ENCODE measurements around the gene MS4A2.
"Not testable (repeated sequence)": the region's sequence is repeated elsewhere in the genome, so short reads cannot be mapped to it uniquely, and the experiment has no call there.

MS4A2 gene

GRCh38 chr11:60077981-60078380 lies 10.5 kb upstream of the MS4A2 start:
- H3K27me3 ChIP-seq (ENCODE audit: control insufficient read depth, insufficient read depth, low read length): no peaks in the 10 kb centered on the region
- H3K4me1 ChIP-seq (ENCODE audit: control insufficient read depth, insufficient read depth, low read length): no peaks in the 10 kb centered on the region
- H3K36me3 ChIP-seq (ENCODE audit: control insufficient read depth, insufficient read depth, low read length): no peaks in the 10 kb centered on the region
- H3K9ac ChIP-seq (ENCODE audit: low read length): no peak overlapping the region
- H3K27ac ChIP-seq (ENCODE audit: low read depth, low read length): no peak overlapping the region
- H3K4me3 ChIP-seq (ENCODE audit: low read length): no peak overlapping the region

GRCh38 chr11:60078745-60079144 lies 9.7 kb upstream of the MS4A2 start:
- Histone ChIP-seq H3K4me3 (ENCODE audit: low read length) (no peak overlapping the region), H3K9ac (ENCODE audit: low read length) (no peak overlapping the region), H3K4me1 (ENCODE audit: control insufficient read depth, insufficient read depth, low read length) (no peaks in the 10 kb centered on the region), H3K27ac (ENCODE audit: low read depth, low read length) (no peak overlapping the region), H3K36me3 (ENCODE audit: control insufficient read depth, insufficient read depth, low read length) (no peaks in the 10 kb centered on the region), H3K27me3 (ENCODE audit: control insufficient read depth, insufficient read depth, low read length) (no peaks in the 10 kb centered on the region)

- Histone ChIP-seq H3K4me3 (ENCODE audit: low read length) (no peak overlapping the region), H3K9ac (ENCODE audit: low read length) (no peak overlapping the region), H3K4me1 (ENCODE audit: control insufficient read depth, insufficient read depth, low read length) (no peaks in the 10 kb centered on the region), H3K36me3 (ENCODE audit: control insufficient read depth, insufficient read depth, low read length) (no peaks in the 10 kb centered on the region), H3K27ac (ENCODE audit: low read depth, low read length) (no peak overlapping the region), H3K27me3 (ENCODE audit: control insufficient read depth, insufficient read depth, low read length) (no peaks in the 10 kb centered on the region)
These were observed 7.9 kb upstream of the MS4A2 start for GRCh38 chr11:60080535-60080934.

GRCh38 chr11:60084631-60085273 lies 3.7 kb upstream of the MS4A2 start:
- H3K4me3 ChIP-seq (ENCODE audit: low read length): no peak overlapping the region
- H3K9ac ChIP-seq (ENCODE audit: low read length): no peak overlapping the region
- H3K36me3 ChIP-seq (ENCODE audit: control insufficient read depth, insufficient read depth, low read length): no peaks in the 10 kb centered on the region
- H3K27me3 ChIP-seq (ENCODE audit: control insufficient read depth, insufficient read depth, low read length): no peaks in the 10 kb centered on the region
- no peaks in the 10 kb centered on the region for H3K4me1 ChIP-seq (ENCODE audit: control insufficient read depth, insufficient read depth, low read length)
- H3K27ac ChIP-seq (ENCODE audit: low read depth, low read length): no peak overlapping the region

- no peaks in the 10 kb centered on the region for H3K36me3 ChIP-seq (ENCODE audit: control insufficient read depth, insufficient read depth, low read length)
- no peaks in the 10 kb centered on the region for H3K4me1 ChIP-seq (ENCODE audit: control insufficient read depth, insufficient read depth, low read length)
- no peak overlapping the region for H3K9ac ChIP-seq (ENCODE audit: low read length)
- H3K4me3 ChIP-seq (ENCODE audit: low read length): no peak overlapping the region
- no peaks in the 10 kb centered on the region for H3K27me3 ChIP-seq (ENCODE audit: control insufficient read depth, insufficient read depth, low read length)
- no peak overlapping the region for H3K27ac ChIP-seq (ENCODE audit: low read depth, low read length)
These were observed 2.6 kb upstream of the MS4A2 start for GRCh38 chr11:60085909-60086308.

GRCh38 chr11:60087239-60087638 lies 1.2 kb upstream of the MS4A2 start:
- Histone ChIP-seq H3K9ac (ENCODE audit: low read length) (no peak overlapping the region), H3K27ac (ENCODE audit: low read depth, low read length) (no peak overlapping the region), H3K4me3 (ENCODE audit: low read length) (no peak overlapping the region), H3K27me3 (ENCODE audit: control insufficient read depth, insufficient read depth, low read length) (no peaks in the 10 kb centered on the region), H3K4me1 (ENCODE audit: control insufficient read depth, insufficient read depth, low read length) (no peaks in the 10 kb centered on the region), H3K36me3 (ENCODE audit: control insufficient read depth, insufficient read depth, low read length) (no peaks in the 10 kb centered on the region)

GRCh38 chr11:60095477-60096120 lies 7.1 kb downstream of the MS4A2 start:
- no peak overlapping the region for H3K9ac ChIP-seq (ENCODE audit: low read length)
- H3K36me3 ChIP-seq (ENCODE audit: control insufficient read depth, insufficient read depth, low read length): no peaks in the 10 kb centered on the region
- no peaks in the 10 kb centered on the region for H3K27me3 ChIP-seq (ENCODE audit: control insufficient read depth, insufficient read depth, low read length)
- H3K4me3 ChIP-seq (ENCODE audit: low read length): no peak overlapping the region
- H3K4me1 ChIP-seq (ENCODE audit: control insufficient read depth, insufficient read depth, low read length): no peaks in the 10 kb centered on the region
- no peak overlapping the region for H3K27ac ChIP-seq (ENCODE audit: low read depth, low read length)

GRCh38 chr11:60097189-60097588 lies 8.7 kb downstream of the MS4A2 start:
- Histone ChIP-seq H3K9ac (ENCODE audit: low read length) (no peak overlapping the region), H3K36me3 (ENCODE audit: control insufficient read depth, insufficient read depth, low read length) (no peaks in the 10 kb centered on the region), H3K27ac (ENCODE audit: low read depth, low read length) (no peak overlapping the region), H3K4me3 (ENCODE audit: low read length) (no peak overlapping the region), H3K4me1 (ENCODE audit: control insufficient read depth, insufficient read depth, low read length) (no peaks in the 10 kb centered on the region), H3K27me3 (ENCODE audit: control insufficient read depth, insufficient read depth, low read length) (no peaks in the 10 kb centered on the region)

GRCh38 chr11:60098508-60098907 lies 10.0 kb downstream of the MS4A2 start:
- no peaks in the 10 kb centered on the region for H3K27me3 ChIP-seq (ENCODE audit: control insufficient read depth, insufficient read depth, low read length)
- no peak overlapping the region for H3K4me3 ChIP-seq (ENCODE audit: low read length)
- H3K36me3 ChIP-seq (ENCODE audit: control insufficient read depth, insufficient read depth, low read length): no peaks in the 10 kb centered on the region
- H3K9ac ChIP-seq (ENCODE audit: low read length): no peak overlapping the region
- H3K27ac ChIP-seq (ENCODE audit: low read depth, low read length): no peak overlapping the region
- H3K4me1 ChIP-seq (ENCODE audit: control insufficient read depth, insufficient read depth, low read length): no peaks in the 10 kb centered on the region

- no peak overlapping the region for H3K9ac ChIP-seq (ENCODE audit: low read length)
- no peaks in the 10 kb centered on the region for H3K27me3 ChIP-seq (ENCODE audit: control insufficient read depth, insufficient read depth, low read length)
- H3K27ac ChIP-seq (ENCODE audit: low read depth, low read length): no peak overlapping the region
- no peaks in the 10 kb centered on the region for H3K4me1 ChIP-seq (ENCODE audit: control insufficient read depth, insufficient read depth, low read length)
- no peaks in the 10 kb centered on the region for H3K36me3 ChIP-seq (ENCODE audit: control insufficient read depth, insufficient read depth, low read length)
- no peak overlapping the region for H3K4me3 ChIP-seq (ENCODE audit: low read length)
These were observed 12.1 kb downstream of the MS4A2 start for GRCh38 chr11:60100516-60100915.

GRCh38 chr11:60101368-60101767 lies 12.9 kb downstream of the MS4A2 start:
- not testable (repeated sequence) for H3K9ac ChIP-seq (ENCODE audit: low read length); H3K4me3 ChIP-seq (ENCODE audit: low read length); H3K27ac ChIP-seq (ENCODE audit: low read depth, low read length); H3K36me3 ChIP-seq (ENCODE audit: control insufficient read depth, insufficient read depth, low read length); H3K27me3 ChIP-seq (ENCODE audit: control insufficient read depth, insufficient read depth, low read length); H3K4me1 ChIP-seq (ENCODE audit: control insufficient read depth, insufficient read depth, low read length)

GRCh38 chr11:60104471-60105115 lies 16.1 kb downstream of the MS4A2 start:
- H3K27me3 ChIP-seq (ENCODE audit: control insufficient read depth, insufficient read depth, low read length); H3K4me3 ChIP-seq (ENCODE audit: low read length); H3K9ac ChIP-seq (ENCODE audit: low read length); H3K27ac ChIP-seq (ENCODE audit: low read depth, low read length); H3K4me1 ChIP-seq (ENCODE audit: control insufficient read depth, insufficient read depth, low read length); H3K36me3 ChIP-seq (ENCODE audit: control insufficient read depth, insufficient read depth, low read length): not testable (repeated sequence)

GRCh38 chr11:60108631-60109030 lies 20.2 kb downstream of the MS4A2 start:
- not testable (repeated sequence) for H3K36me3 ChIP-seq (ENCODE audit: control insufficient read depth, insufficient read depth, low read length); H3K4me3 ChIP-seq (ENCODE audit: low read length); H3K9ac ChIP-seq (ENCODE audit: low read length); H3K4me1 ChIP-seq (ENCODE audit: control insufficient read depth, insufficient read depth, low read length); H3K27me3 ChIP-seq (ENCODE audit: control insufficient read depth, insufficient read depth, low read length); H3K27ac ChIP-seq (ENCODE audit: low read depth, low read length)
